Mucosa of rectum (tissue), 2 donors: ENCODE results near the gene ZNF687.

Source experiments
- H3K27ac ChIP-seq, 2 donors: one replicate each; pipeline ENCODE4 v1.7.0; 2013; ENCODE audit warnings: inconsistent platforms in 2 of 2, low read depth in 2 of 2, low read length in 2 of 2
- H3K27me3 ChIP-seq, 2 donors: one replicate each; pipeline ENCODE4 v1.7.0; 2013; ENCODE audit warnings: low read length in 2 of 2; ENCODE audit not compliant: control insufficient read depth in 2 of 2, insufficient read depth in 2 of 2
- H3K36me3 ChIP-seq, 2 donors: one replicate each; pipeline ENCODE4 v1.7.0; 2013; ENCODE audit warnings: low read length in 2 of 2; ENCODE audit not compliant: control insufficient read depth in 2 of 2, insufficient read depth in 2 of 2
- H3K4me1 ChIP-seq, 2 donors: one replicate each; pipeline ENCODE4 v1.7.0; 2013; ENCODE audit warnings: low read length in 2 of 2, mild to moderate bottlenecking in 1 of 2; ENCODE audit not compliant: control insufficient read depth in 2 of 2, insufficient read depth in 2 of 2
- H3K4me3 ChIP-seq, 2 donors: one replicate each; pipeline ENCODE4 v1.7.0; 2013; ENCODE audit warnings: low read length in 2 of 2
- H3K9ac ChIP-seq, 2 donors: one replicate each; pipeline ENCODE4 v1.7.0; 2013; ENCODE audit warnings: low read length in 2 of 2, low read depth in 1 of 2, mild to moderate bottlenecking in 1 of 2
- H3K9me3 ChIP-seq, 2 donors: one replicate each; pipeline ENCODE4 v1.7.0; 2013; ENCODE audit warnings: low read length in 2 of 2; ENCODE audit not compliant: control insufficient read depth in 2 of 2
- donor health status: healthy.
- donor health status: Normal muscosa, but diverticular disease.

ZNF687 gene

DNA sequence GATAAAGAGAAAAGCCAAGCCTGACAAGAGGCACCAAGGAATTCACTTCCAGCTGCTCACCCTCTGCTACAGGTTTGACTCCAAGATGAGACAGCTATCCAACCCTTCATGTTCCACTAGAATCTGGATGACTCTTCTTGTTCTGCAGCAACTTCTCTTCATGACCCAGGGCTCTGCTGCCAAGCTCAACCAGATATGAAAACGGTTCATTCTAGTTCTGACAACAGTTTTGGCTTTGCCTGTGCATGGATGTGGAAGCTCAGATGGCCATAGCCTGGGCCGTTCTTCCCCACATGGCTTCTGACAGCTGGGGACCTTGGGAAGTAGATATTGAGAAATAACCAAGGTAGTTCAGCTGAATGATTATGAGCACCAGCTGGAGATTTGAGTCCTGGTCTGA, 31.4 kb downstream of the ZNF687 start:
- Histone ChIP-seq H3K27me3 (no peaks in the 10 kb centered on the region), H3K36me3 (peaks cover 55 to 60% of the 10 kb centered on the region in 2 donors), H3K9ac (no peak overlapping the region), H3K9me3 (no peaks in the 10 kb centered on the region), H3K27ac (peak overlapping the region in 1 of 2 donors; percentile 0), H3K4me3 (no peak overlapping the region), H3K4me1 (peaks cover 0 to 14% of the 10 kb centered on the region in 2 donors)

DNA sequence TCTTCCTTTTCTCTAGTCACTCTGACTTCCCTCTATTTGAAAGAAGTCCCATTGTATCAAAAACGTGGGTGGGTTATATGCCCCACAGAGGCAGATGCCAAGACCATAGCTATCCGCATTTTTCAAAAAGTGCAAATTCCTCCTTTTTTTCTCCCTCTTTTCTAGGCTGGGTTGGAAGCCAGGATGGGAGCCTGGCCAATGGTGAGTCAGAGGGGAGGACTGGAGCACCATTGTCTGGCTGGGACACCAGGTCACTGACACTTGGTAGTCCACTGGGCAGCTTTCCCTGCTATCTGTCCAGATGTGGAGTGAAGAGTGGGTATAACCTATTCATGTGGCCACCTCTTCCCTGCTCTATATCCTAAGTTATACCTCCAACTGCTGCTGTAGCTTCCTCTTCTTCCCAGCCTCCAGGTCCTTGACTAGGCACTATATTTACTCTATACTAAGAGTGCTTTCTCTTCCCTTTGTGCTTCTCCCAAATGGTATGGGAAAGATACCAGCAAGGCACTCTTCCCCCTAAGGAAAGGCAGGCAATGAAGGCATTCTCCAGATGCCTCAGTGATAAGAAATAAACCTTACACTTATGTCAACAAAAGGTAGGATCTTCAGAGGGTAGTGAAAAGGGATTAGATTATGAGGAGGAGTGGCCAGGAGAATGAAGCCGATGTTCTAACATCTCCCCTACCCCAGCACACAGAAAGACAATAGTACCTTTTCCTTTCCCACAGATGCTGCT, 32.2 kb downstream of the ZNF687 start:
- Histone ChIP-seq H3K36me3 (peaks cover 55 to 63% of the 10 kb centered on the region in 2 donors), H3K9ac (no peak overlapping the region), H3K27ac (no peak overlapping the region), H3K4me3 (no peak overlapping the region), H3K4me1 (peaks cover 0 to 14% of the 10 kb centered on the region in 2 donors), H3K9me3 (no peaks in the 10 kb centered on the region), H3K27me3 (no peaks in the 10 kb centered on the region)

GRCh38 chr1:151315565-151316235, 33.6 kb downstream of the ZNF687 start:
- Histone ChIP-seq H3K4me3 (no peak overlapping the region), H3K9ac (no peak overlapping the region), H3K9me3 (no peaks in the 10 kb centered on the region), H3K36me3 (peaks cover 55 to 69% of the 10 kb centered on the region in 2 donors), H3K27ac (no peak overlapping the region), H3K27me3 (no peaks in the 10 kb centered on the region), H3K4me1 (peaks cover 0 to 14% of the 10 kb centered on the region in 2 donors)

DNA sequence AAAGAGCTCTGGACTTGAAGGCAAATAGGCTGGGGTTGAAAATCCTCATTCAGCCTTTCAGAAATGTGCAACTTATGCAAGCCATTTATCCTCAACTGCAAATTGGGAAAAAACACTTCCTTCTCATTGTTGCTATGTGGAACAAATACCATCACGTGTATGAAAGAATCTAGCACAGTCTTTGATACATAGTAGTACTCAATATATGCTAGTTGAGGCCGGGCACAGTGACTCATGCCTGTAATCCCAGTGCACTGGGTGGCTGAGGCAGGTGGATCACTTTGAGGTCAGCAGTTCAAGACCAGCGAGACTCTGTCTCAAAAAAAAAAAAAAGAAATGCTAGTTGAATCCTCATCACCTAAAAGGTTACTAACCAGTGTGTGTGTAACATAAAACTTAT, 36.9 kb downstream of the ZNF687 start:
- Histone ChIP-seq H3K4me3 (no peak overlapping the region), H3K4me1 (no peaks in the 10 kb centered on the region), H3K9ac (no peak overlapping the region), H3K27me3 (no peaks in the 10 kb centered on the region), H3K9me3 (no peaks in the 10 kb centered on the region), H3K36me3 (peaks cover 33 to 58% of the 10 kb centered on the region in 2 donors), H3K27ac (no peak overlapping the region)

- Histone ChIP-seq H3K4me1 (peaks cover 12 to 18% of the 10 kb centered on the region in 2 donors), H3K36me3 (peaks cover 14 to 34% of the 10 kb centered on the region in 2 donors), H3K9me3 (no peaks in the 10 kb centered on the region), H3K27me3 (no peaks in the 10 kb centered on the region), H3K9ac (no peak overlapping the region), H3K4me3 (no peak overlapping the region), H3K27ac (no peak overlapping the region)
Observed at GRCh38 chr1:151324390-151324930, 42.4 kb downstream of the ZNF687 start.

DNA sequence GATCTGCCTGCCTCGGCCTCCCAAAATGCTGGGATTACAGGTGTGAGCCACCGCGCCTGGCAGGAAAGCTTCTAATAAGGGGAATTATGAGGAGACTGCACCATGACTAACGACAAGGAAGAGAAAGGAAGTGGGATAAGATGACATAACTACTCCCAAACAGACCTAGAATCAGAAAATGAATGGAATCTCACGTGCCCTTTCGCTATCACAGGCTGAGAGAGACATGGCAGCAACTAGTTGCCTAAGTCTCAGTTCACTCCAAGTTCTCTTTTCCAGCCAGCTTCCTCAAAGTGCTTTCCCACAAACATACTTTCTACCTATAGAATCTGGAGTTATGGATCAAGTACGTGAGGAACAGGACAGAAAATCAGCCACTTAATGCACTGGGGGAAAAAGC, 43.1 kb downstream of the ZNF687 start:
- Histone ChIP-seq H3K9ac (no peak overlapping the region), H3K27me3 (no peaks in the 10 kb centered on the region), H3K4me3 (no peak overlapping the region), H3K4me1 (peaks cover 12 to 18% of the 10 kb centered on the region in 2 donors), H3K27ac (no peak overlapping the region), H3K36me3 (peaks cover 14 to 30% of the 10 kb centered on the region in 2 donors), H3K9me3 (no peaks in the 10 kb centered on the region)

GRCh38 chr1:151325646-151326429, 43.7 kb downstream of the ZNF687 start:
- peak overlapping the region; percentile 69 to 80 for H3K9ac ChIP-seq

GRCh38 chr1:151326619-151327222, 44.6 kb downstream of the ZNF687 start:
- H3K36me3 ChIP-seq: peaks cover 8 to 21% of the 10 kb centered on the region in 2 donors
- H3K27me3 ChIP-seq: no peaks in the 10 kb centered on the region
- H3K4me1 ChIP-seq: peaks cover 12 to 18% of the 10 kb centered on the region in 2 donors
- H3K27ac ChIP-seq: peak overlapping the region; percentile 77 to 79
- H3K9me3 ChIP-seq: no peaks in the 10 kb centered on the region
- peak overlapping the region; percentile 78 to 86 for H3K4me3 ChIP-seq
- peak overlapping the region; percentile 69 to 80 for H3K9ac ChIP-seq

More at GRCh38 chr1:151325646-151326429, 43.7 kb downstream of the ZNF687 start:
- Histone ChIP-seq H3K36me3 (peaks cover 10 to 24% of the 10 kb centered on the region in 2 donors), H3K27ac (no peak overlapping the region), H3K9me3 (no peaks in the 10 kb centered on the region), H3K4me3 (peak overlapping the region in 1 of 2 donors; percentile 86), H3K27me3 (no peaks in the 10 kb centered on the region), H3K4me1 (peaks cover 12 to 18% of the 10 kb centered on the region in 2 donors)

GRCh38 chr1:151327223-151327902, 45.3 kb downstream of the ZNF687 start, which contains the start of gene PI4KB:
Gene PI4KB, minus strand, starts transcription at chr1:151327416. Its CDS starts 10,935 bp downstream, at chr1:151316481.
- Histone ChIP-seq H3K9ac (peak within 1 kb of the TSS; percentile 69 to 80), H3K4me3 (peak within 1 kb of the TSS; percentile 78 to 86), H3K27me3 (no peaks in the 10 kb centered on the region), H3K9me3 (no peaks in the 10 kb centered on the region), H3K27ac (peak within 1 kb of the TSS; percentile 77 to 79), H3K36me3 (peaks cover 8 to 16% of the 10 kb centered on the region in 2 donors), H3K4me1 (peaks cover 12 to 18% of the 10 kb centered on the region in 2 donors)
